Left ventricle myocardium inferior (tissue), 1 donor: ENCODE measurements around the gene CCDC50. TPM values are rescaled to one million over a fixed set of nuclear protein-coding genes. Genes with fewer than 3 reads are reported as not detected.

ENCODE experiments used
- DNase-seq: peaks from one replicate; pipeline ENCODE4 v3.0.0-alpha.2; 2020
- H3K27ac ChIP-seq: fragments of 200-600 bp; replicated peaks from 2 replicates; pipeline ENCODE4 v1.8.0; 2021
- H3K27me3 ChIP-seq: fragments of 200-600 bp; 2 replicates; pipeline ENCODE4 v1.8.0; 2021; ENCODE audit warnings: low read depth
- H3K36me3 ChIP-seq: fragments of 200-600 bp; 2 replicates; pipeline ENCODE4 v1.8.0; 2021
- H3K4me1 ChIP-seq: fragments of 200-600 bp; 2 replicates; pipeline ENCODE4 v1.8.0; 2021
- H3K4me3 ChIP-seq: fragments of 200-600 bp; 2 replicates; pipeline ENCODE4 v1.8.0; 2021; ENCODE audit warnings: mild to moderate bottlenecking, moderate library complexity
- H3K9me3 ChIP-seq: fragments of 200-600 bp; replicated peaks from 2 replicates; pipeline ENCODE4 v1.8.0; 2021
- intact Hi-C: fragments of 100-400 bp; cut with micrococcal nuclease; formaldehyde crosslinking; loops from one replicate; pipeline ENCODE4 v1.11.0; 2022
- total RNA-seq: library from RNA; stranded (reverse); fragmentation: NEBNext Ultra II Directional; extraction: Animal tissue kit (Norgen Biotek cat#: 25700); gene quantifications from one replicate; pipeline ENCODE4 v1.2.1, GENCODE V29; 2021
- TF ChIP-seq, protein P1 (sequence below): fragments of 200-600 bp; IDR thresholded peaks from 2 replicates; pipeline ENCODE4 v1.8.0; 2021; ENCODE audit warnings: antibody characterized with exemption, mild to moderate bottlenecking, borderline replicate concordance
- donor health status: DM: no; HTN: yes; CAD: no; lungs with severe emphysema.

The CCDC50 gene
- total RNA-seq, 1 donor from 2014 or later: 52.1 TPM

DNA sequence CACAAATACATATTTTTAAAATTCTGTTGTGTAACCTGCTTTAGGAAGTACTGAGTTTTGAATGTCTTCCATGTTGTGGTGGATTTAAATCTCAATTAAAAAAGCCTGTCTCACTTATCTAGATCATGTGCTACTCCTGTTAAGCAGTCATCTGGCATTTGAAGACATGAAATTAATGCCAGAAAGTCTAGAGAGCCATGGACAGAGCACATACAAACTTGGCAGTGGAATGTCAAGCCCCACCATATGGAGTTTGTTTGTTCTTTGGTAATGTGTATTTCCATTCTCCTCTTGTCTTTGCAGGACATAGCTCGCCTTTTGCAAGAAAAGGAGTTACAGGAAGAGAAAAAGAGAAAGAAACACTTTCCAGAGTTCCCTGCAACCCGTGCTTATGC lies 40.4 kb downstream of the CCDC50 start:
- Histone ChIP-seq H3K4me3 (no peak overlapping the region), H3K9me3 (no peaks in the 10 kb centered on the region), H3K27me3 (no peaks in the 10 kb centered on the region), H3K27ac (peak overlapping the region; percentile 42), H3K36me3 (peaks cover 38% of the 10 kb centered on the region), H3K4me1 (peaks cover 46% of the 10 kb centered on the region)
- no peak for DNase-seq
- TF ChIP-seq, protein P1, sequence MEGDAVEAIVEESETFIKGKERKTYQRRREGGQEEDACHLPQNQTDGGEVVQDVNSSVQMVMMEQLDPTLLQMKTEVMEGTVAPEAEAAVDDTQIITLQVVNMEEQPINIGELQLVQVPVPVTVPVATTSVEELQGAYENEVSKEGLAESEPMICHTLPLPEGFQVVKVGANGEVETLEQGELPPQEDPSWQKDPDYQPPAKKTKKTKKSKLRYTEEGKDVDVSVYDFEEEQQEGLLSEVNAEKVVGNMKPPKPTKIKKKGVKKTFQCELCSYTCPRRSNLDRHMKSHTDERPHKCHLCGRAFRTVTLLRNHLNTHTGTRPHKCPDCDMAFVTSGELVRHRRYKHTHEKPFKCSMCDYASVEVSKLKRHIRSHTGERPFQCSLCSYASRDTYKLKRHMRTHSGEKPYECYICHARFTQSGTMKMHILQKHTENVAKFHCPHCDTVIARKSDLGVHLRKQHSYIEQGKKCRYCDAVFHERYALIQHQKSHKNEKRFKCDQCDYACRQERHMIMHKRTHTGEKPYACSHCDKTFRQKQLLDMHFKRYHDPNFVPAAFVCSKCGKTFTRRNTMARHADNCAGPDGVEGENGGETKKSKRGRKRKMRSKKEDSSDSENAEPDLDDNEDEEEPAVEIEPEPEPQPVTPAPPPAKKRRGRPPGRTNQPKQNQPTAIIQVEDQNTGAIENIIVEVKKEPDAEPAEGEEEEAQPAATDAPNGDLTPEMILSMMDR: no peak
- intact Hi-C loops: no loop called here

DNA sequence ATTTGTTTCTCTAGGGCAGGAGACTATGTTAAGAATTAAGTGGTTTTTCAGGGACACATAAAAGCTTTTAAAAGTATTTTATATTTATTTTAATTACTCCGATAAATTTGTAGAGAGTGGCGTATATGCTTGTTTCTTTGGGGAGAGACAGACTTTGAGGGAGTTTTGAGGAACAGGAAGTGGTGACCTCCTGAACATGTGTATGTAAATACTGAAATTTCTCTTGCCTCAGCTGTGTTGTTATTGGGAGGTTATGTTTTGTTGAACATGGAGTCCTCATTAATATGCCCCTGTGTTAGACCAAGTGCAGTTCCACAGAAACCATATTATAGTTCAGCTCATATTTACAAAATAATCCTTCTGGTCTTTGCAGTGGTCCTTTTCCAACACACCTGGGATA lies 42.9 kb downstream of the CCDC50 start:
- intact Hi-C loops: no loop called here
- peaks cover 44% of the 10 kb centered on the region for H3K4me1 ChIP-seq
- no peaks in the 10 kb centered on the region for H3K27me3 ChIP-seq
- H3K9me3 ChIP-seq: no peaks in the 10 kb centered on the region
- TF ChIP-seq, protein P1: no peak
- no peak for DNase-seq
- no peak overlapping the region for H3K4me3 ChIP-seq
- H3K27ac ChIP-seq: no peak overlapping the region
- peaks cover 40% of the 10 kb centered on the region for H3K36me3 ChIP-seq

DNA sequence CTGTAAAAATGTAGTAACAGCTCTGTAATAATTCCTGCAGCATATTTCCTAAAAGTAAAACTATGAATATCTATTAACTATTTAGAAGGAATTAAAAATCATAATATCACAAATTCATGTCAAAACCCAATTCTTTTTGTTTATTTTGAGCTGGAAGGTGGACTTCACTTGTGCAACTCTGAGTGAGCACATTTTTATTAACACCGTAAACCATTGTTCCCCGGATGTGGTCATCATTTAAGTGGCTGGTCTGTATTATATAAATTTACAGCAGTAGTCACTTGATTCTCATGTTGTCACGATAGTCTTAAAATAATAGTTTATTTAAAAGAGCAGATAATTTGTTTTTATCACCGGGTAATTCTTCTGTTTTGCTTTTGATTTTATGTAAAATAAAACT lies 44.1 kb downstream of the CCDC50 start:
- Histone ChIP-seq H3K9me3 (no peaks in the 10 kb centered on the region), H3K4me3 (no peak overlapping the region), H3K27ac (no peak overlapping the region), H3K36me3 (peaks cover 38% of the 10 kb centered on the region), H3K27me3 (no peaks in the 10 kb centered on the region), H3K4me1 (peaks cover 52% of the 10 kb centered on the region)
- DNase-seq: no peak
- intact Hi-C loops: no loop called here
- TF ChIP-seq, protein P1: no peak

DNA sequence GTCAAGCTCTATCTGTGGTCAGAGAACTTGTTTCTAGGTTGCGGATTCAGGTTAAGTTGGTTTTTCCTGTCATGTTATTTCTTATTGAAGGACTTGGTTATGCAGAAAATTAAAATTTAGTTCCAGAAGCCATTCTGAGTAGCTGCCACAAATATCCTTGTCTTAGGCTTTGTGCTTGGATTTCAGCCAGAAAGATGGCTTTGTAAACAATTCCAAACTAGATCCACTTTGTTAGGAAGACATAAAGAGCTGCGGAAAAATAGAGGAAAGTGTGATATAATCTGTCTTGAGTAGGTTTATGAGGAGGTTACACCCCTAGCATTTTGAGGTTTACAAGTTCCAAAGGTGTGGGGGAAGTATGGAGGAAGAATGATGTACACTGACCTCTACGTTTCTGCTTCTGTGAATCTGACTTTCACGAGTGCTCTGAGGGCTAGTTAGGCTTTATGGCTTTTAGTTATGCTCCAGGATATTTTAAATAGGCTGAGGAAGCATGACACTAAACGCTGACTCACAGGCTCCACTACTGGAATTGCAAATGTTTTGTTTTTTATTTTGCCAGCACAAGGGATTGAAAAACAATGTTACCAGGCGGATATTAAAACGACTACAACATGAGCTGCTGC lies 47.4 kb downstream of the CCDC50 start:
- H3K27me3 ChIP-seq: no peaks in the 10 kb centered on the region
- DNase-seq: no peak
- peaks cover 34% of the 10 kb centered on the region for H3K36me3 ChIP-seq
- intact Hi-C loops: no loop called here
- no peak overlapping the region for H3K4me3 ChIP-seq
- TF ChIP-seq, protein P1: no peak
- H3K9me3 ChIP-seq: no peaks in the 10 kb centered on the region
- H3K4me1 ChIP-seq: peaks cover 63% of the 10 kb centered on the region
- peak overlapping the region; percentile 65 for H3K27ac ChIP-seq

DNA sequence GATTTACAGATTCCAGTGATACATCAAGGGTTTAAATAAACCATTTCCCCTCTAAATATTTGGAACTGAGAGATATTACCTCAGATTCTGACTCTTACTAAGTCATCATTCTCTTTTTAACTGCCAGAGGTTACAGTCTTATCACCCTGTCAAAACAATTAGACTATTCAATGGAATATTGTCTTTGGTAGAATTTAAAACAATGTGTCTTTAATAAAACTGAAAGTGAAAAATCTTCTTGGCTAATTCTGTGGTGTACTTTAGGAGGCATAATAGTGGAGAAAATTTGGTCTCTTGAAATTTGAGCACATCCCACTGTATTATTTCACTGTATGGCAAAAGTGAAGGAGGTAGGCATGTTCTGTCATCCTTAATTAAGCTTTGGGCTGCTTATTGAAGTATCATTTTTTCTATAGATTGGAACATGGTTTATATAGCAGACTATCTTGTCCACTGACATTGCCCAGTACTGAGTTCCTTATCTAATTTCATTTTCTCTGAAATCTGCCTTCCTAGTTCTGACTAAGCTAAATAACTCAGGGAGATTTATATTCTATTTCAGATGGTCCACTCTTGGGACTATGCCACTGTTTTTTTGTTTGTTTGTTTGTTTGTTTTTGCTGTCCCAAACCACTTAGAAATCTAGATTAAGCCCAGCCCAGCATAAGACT lies 49.1 kb downstream of the CCDC50 start:
- Histone ChIP-seq H3K4me1 (peaks cover 69% of the 10 kb centered on the region), H3K9me3 (no peaks in the 10 kb centered on the region), H3K27me3 (no peaks in the 10 kb centered on the region), H3K36me3 (peaks cover 49% of the 10 kb centered on the region), H3K27ac (peak overlapping the region; percentile 65), H3K4me3 (no peak overlapping the region)
- DNase-seq: no peak
- TF ChIP-seq, protein P1: no peak
- intact Hi-C loops: no loop called here
